ENCODE data around the gene ERBIN.
"Not testable (repeated sequence)": the region's sequence is repeated elsewhere in the genome, so short reads cannot be mapped to it uniquely, and the experiment has no call there.

Gene ERBIN

GRCh38 chr5:65969539-65970393, 43.4 kb downstream of the ERBIN start:
- no peak for DNase-seq

- DNase-seq, result no peak
Measured at GRCh38 chr5:65970481-65971367, 44.3 kb downstream of the ERBIN start.

DNA sequence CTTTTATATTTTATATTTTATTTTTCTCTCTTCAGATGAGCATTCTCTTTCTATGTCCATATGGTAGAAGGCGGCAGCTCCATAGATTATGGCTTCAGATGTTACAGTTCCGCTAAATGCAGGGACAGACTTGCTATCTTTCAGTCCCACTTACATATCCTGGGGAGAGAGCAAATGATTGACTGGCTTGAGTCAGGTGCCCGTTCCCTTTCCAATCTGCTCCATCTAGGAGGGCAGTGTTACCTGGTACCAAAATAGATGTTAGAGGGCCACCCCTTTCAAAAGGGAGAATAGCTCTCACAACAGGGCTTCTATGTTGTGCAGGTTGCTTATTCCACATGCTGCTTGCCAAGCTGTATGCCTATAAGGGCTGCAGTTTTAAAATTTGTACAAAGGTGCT, 45.3 kb downstream of the ERBIN start:
- no peak for DNase-seq

- not testable (repeated sequence) for DNase-seq
Measured at GRCh38 chr5:65972896-65973295, 46.5 kb downstream of the ERBIN start.

DNA sequence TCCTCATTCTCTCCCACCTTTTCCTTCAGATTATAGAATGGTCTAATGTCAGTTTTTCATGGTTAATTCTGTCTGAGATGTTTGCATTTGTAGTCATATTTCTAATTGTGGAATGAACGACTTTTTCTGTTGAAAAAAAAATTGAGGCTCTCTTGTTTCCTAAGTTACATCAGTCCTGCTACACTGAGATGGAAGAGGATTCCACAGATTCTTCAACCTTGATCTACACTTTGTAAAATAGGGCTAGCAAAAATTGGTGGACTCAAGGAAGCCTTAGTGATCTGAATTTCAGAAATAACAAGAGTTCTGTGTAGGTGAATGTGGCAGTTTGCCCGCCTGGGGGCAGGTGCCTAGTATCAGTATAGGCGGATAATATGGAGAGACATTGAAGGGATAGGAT, 51.9 kb downstream of the ERBIN start:
- no peak for DNase-seq

DNA sequence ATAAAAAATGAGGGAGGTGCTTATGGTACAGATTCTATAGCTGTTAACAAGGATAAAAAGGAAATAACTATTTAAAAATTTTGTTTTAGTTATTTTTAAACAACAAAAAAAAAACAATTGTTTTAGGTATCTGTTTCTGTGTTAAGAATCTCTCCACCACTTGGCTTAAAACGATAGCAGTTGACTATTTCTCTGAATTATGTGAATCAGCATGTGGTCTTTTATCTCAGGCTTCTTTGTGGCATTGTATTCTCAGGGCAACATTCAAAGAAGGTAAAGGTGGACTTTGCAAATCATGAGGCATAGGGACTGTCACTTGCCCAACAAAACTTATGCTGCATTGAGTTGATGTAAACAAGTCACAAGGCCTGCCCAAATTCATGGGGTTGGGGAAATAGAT, 55.2 kb downstream of the ERBIN start:
- DNase-seq, result no peak

- DNase-seq, result no peak
Measured at GRCh38 chr5:65981969-65982619, 55.7 kb downstream of the ERBIN start.

- no peak for DNase-seq
Measured at GRCh38 chr5:65982635-65983034, 56.3 kb downstream of the ERBIN start.

DNA sequence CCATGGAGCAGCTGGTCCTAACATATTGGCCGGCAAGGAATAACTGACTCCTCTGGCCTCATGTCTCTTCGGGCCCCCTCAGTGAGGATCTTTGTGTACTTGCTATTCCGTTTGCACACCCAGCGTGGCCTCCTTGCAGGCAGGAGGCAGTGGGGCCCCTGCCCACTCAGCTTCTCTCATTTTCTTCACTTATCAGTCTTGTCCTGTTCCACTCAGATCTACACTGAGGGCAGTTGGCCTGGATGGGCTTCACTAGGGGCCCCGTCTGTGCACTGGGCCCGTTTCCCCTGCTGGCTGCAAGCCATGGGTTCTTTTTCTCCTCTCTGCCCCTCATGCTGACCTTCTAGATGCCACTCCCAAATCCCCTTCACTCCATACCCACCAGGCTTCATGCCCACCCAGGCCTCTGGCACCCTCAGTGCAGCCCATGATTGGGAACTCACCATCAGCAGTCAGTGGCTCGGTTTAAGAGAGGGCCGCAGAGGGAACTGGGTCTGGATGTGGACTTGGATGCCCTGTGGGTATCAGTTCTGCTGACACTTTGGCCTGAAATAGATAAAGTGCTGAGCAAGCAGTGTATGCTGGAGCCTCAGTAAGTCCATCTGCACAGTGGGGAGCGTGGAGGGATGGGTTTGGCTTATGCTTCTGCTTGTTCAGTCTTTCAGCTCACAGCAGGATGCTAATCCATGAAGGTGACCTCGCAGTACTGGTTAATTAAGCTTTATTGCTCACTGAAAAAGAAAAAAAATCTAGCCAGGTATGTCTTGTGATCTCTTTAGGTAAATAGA, 57.9 kb downstream of the ERBIN start:
- no peak for DNase-seq

DNA sequence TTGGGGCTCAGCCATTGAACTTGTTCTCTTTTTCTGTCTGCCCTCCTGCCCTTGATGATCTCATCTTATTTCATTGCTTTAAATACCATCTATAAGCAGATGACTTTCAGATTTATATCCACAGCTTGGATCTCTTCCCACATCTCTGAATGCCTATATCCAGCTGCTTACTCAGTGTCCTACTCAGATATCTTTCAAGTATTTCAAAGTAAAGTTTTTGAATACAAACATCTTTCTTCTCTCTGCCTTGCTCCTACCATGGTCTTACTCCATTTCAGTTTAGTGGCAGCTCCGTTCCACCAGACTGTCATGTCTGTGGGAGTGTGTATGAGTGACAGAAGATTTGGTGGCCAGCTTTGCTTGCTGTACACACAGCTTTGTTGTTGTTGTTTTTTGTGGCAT, 59.7 kb downstream of the ERBIN start:
- no peak for DNase-seq

DNA sequence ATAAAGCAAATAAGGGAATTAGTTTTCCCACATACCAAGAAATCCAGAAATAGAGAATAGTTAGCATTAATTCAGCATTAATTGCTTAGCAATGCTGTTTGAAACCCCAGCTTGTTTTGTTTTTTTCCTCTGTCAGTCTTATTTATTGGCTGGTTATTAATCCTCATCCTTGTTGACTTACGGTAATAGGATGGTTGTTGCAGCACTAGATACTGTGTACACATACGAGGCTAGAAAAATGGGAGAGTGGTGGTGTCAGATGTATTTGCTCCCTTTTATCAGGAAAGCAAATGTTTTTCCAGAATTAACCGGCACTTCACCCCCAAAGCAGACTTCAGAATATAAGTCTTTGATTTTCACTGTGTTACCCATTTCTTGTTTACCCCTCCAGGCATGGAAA, 60.4 kb downstream of the ERBIN start:
- no peak for DNase-seq

DNA sequence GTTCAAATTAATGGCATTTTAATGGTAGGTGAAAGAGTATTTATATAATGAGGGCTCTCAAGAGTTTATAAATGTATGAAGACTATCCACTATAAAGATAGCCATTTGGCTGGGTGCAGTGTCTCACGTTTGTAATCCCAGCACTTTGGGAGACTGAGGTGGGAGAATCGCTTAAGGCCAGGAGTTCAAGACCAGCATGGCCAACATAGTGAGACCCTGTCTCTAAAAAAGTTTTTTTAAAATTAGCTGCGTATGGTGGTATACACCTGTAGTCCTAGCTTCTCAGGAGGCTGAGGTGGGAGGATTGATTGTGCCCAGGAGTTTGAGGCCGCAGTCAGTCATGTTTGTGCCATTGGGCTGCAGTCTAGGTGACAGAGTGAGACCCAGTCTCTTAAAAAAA, 61.6 kb downstream of the ERBIN start:
- no peak for DNase-seq

DNA sequence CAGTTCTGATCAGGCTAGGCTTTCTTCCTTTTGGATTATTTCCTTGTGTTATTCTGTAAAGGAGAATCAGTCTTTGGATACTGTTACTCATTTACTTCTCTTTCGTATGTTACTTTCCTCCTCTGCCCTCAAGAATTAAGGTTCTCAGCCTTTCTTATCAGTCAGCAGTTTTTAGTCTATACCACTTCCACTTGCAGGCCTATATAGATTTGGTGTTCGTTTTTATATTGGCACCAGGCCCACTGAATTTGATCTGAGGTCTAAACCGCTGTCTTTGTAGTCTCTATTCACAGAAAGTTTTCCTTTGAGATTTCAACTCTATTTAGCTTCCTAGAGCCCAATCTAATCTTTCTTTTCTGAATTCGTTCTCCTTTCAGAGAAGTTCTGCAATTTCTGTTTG, 62.8 kb downstream of the ERBIN start:
- DNase-seq, result no peak

- no peak for DNase-seq
Measured at GRCh38 chr5:65992630-65993029, 66.3 kb downstream of the ERBIN start.

- DNase-seq, result no peak
Measured at GRCh38 chr5:65994117-65994786, 67.9 kb downstream of the ERBIN start.

DNA sequence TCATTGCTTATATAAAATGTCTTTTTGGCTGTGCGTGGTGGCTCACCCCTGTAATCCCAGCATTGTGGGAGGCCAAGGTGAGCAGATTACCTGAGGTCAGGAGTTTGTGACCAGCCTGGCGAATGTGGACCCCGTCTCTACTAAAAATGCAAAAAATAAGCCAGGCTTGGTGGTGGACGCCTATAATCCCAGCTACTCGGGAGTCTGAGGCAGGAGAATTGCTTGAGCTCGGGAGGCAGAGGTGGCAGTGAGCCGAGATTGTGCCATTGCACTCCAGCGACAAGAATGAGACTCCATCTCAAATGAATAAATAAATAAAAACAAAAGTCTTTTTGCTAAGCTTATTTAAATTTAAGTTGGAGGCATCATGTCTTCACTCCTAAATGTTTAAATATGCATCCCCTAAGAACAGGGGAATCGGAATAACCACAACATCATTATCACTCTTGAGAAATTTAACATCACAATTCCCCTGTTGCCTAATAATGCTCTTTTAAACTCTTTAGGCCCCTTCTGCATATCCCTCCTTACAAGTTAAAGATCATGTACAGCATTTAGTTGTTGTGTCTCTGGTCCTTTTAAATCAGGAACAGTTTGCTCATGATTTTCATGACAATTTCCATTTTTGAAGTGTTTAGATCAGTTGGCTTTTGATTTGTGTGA, 72.8 kb downstream of the ERBIN start:
- no peak for DNase-seq

DNA sequence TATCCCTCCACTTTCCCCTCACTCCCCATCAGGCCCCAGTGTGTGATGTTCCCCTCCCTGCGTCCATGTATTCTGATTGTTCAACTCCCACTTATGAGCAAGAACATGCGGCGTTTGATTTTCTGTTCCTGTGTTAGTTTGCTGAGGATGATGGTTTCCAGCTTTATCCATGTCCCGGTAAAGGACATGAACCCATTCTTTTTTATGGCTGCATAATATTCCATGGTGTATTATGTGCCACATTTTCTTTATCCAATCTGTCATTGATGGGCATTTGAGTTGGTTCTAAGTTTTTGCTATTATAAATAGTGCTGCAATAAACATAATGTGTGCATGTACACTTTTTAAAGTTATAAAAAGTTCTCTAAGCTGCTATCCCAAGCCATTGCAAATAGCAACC, 75.6 kb downstream of the ERBIN start:
- no peak for DNase-seq

GRCh38 chr5:66002415-66002814, 76.0 kb downstream of the ERBIN start:
- DNase-seq, result no peak

GRCh38 chr5:66004216-66004615, 77.8 kb downstream of the ERBIN start:
- no peak for DNase-seq

GRCh38 chr5:66009277-66009676, 82.9 kb downstream of the ERBIN start:
- DNase-seq, result no peak

- no peak for DNase-seq
Measured at GRCh38 chr5:66010476-66010875, 84.1 kb downstream of the ERBIN start.

DNA sequence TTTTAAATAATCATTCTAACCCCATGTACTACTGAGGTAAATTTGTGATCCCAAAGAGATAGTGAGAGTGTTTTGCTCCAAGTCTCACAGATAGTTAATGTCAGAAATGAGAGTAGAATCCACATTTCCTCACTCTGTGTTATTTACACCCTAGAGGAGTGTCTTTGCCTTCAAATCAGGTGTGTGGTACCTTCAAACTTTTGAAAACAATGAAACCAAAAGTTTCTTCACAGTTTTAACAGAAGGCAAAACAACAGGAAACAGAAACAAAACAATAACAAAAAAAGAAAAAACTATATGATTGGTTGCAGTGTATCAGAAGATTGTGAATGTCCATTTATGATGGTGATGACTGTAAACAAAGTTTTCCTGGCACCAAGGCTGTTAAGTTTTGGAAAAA, 85.9 kb downstream of the ERBIN start:
- no peak for DNase-seq

Data from NCI-H1048 (cell line).